K562 (cell line): ENCODE results near the gene FTSJ1. TPM values are rescaled to one million over a fixed set of nuclear protein-coding genes. Genes with fewer than 3 reads are reported as not detected.

Experiments
- ATAC-seq: fragments of 200-7000 bp; cut with Tn5 transposase; 3 replicates; pipeline ENCODE4 v1.9.1; 2020; ENCODE audit warnings: moderate library complexity
- BruUV-seq: library from RNA; stranded (reverse); fragments of 400-500 nt; replicated peaks from 2 replicates; lab custom pipeline; 2021; lab: Mats Ljungman, UMichigan
- CTCF ChIA-PET: fragments of 300-600 bp; formaldehyde crosslinking; extraction: SDS; loops from one replicate; lab custom pipeline; 2021; ENCODE audit warnings: low intra/inter-chr PET ratio; lab: Yijun Ruan, JAX
- POLR2A ChIA-PET: fragments of 300-600, 350-650 bp; sonication (Branson Sonifier 250); formaldehyde crosslinking; extraction: SDS; loops from one replicate; lab custom pipeline; 2021; ENCODE audit warnings: antibody characterized with exemption, inconsistent platforms; lab: Yijun Ruan, JAX
- DNase-seq, 4 experiments: peaks; one replicate each; pipeline versions ENCODE4 v3.0.0 to v3.0.0-alpha.2; 2011 to 2018; ENCODE audit warnings: low spot score in 3 of 4, mixed read lengths in 3 of 4; ENCODE audit errors: extremely low read depth in 1 of 4
- FAIRE-seq: peaks from 2 replicates; lab custom pipeline; 2011; peaks lifted over from hg19 to GRCh38; lab: Jason Lieb, UNC
- H2AFZ ChIP-seq: 2 replicates; pipeline ENCODE4 v1.6.0; 2011; ENCODE audit warnings: low read depth, low read length, control low read depth, inconsistent platforms
- H3K27ac ChIP-seq: fragments of 200-600 bp; 3 replicates; pipeline ENCODE4 v1.8.0; 2011; ENCODE audit warnings: low read depth, mild to moderate bottlenecking, control low read depth, inconsistent platforms, low read length, moderate library complexity, mixed read lengths; ENCODE audit errors: extremely low read depth
- H3K27me3 ChIP-seq, 2 experiments: fragments of 300-600 bp in 1 of 2; 2 replicates in 1 of 2; 3 replicates in 1 of 2; pipeline versions ENCODE4 v1.6.0 to v1.8.0; 2011; ENCODE audit warnings: inconsistent platforms in 2 of 2, low read length in 2 of 2, mild to moderate bottlenecking in 1 of 2, mixed read lengths in 1 of 2, moderate library complexity in 1 of 2; ENCODE audit not compliant: control insufficient read depth in 2 of 2, insufficient read depth in 2 of 2
- H3K36me3 ChIP-seq: fragments of 300-600 bp; 3 replicates; pipeline ENCODE4 v1.8.0; 2011; ENCODE audit warnings: mild to moderate bottlenecking, low read length, inconsistent platforms; ENCODE audit not compliant: control insufficient read depth, insufficient read depth
- H3K4me1 ChIP-seq, 2 experiments: fragments of 200-600 bp in 1 of 2; replicated peaks in 1 of 2; 2 replicates in 1 of 2; 3 replicates in 1 of 2; pipeline versions ENCODE4 v1.5.1 to v1.8.0; 2011; ENCODE audit warnings: inconsistent platforms in 2 of 2, low read length in 2 of 2, mild to moderate bottlenecking in 1 of 2, mixed read lengths in 1 of 2, moderate library complexity in 1 of 2; ENCODE audit not compliant: control insufficient read depth in 2 of 2, insufficient read depth in 2 of 2
- H3K4me2 ChIP-seq: 2 replicates; pipeline ENCODE4 v1.6.1; 2011; ENCODE audit warnings: low read length, control low read depth, inconsistent platforms, mixed read lengths; ENCODE audit not compliant: insufficient read depth
- H3K4me3 ChIP-seq: fragments of 200-600 bp; sonication (generic), shearing (Covaris generic); 2 replicates; pipeline ENCODE4 v1.5.1; 2016; ENCODE audit warnings: control low read depth, inconsistent platforms
- H3K79me2 ChIP-seq: fragments of 200-600 bp; 3 replicates; pipeline ENCODE4 v1.8.0; 2011; ENCODE audit warnings: low read length, inconsistent platforms; ENCODE audit not compliant: control insufficient read depth, insufficient read depth
- H3K9ac ChIP-seq, 2 experiments: 2 replicates each; pipeline versions ENCODE4 v1.6.0 to v1.6.1; 2011; ENCODE audit warnings: low read depth in 2 of 2, low read length in 2 of 2, control low read depth in 1 of 2, inconsistent platforms in 1 of 2, mild to moderate bottlenecking in 1 of 2, mixed read lengths in 1 of 2; ENCODE audit not compliant: insufficient read depth in 1 of 2
- H3K9me1 ChIP-seq: one replicate; pipeline ENCODE4 v1.6.0; 2011; ENCODE audit warnings: inconsistent platforms, mild to moderate bottlenecking, low read length, moderate library complexity; ENCODE audit not compliant: control insufficient read depth, insufficient read depth
- H3K9me3 ChIP-seq: replicated peaks from 2 replicates; pipeline ENCODE4 v1.5.1; 2011; ENCODE audit warnings: low read depth, low read length, inconsistent platforms; ENCODE audit not compliant: control insufficient read depth, insufficient read depth
- H4K20me1 ChIP-seq: replicated peaks from 2 replicates; pipeline ENCODE4 v1.6.1; 2011; ENCODE audit warnings: low read length, inconsistent platforms, mixed read lengths; ENCODE audit not compliant: control insufficient read depth, insufficient read depth
- KDM2B ChIP-seq: fragments of 250-450 bp; sonication (Bioruptor Pico); IDR thresholded peaks from 2 replicates; pipeline ENCODE4 v1.8.0; 2021; ENCODE audit warnings: mild to moderate bottlenecking, moderate library complexity
- MCM5 ChIP-seq: fragments of 450-650 bp; IDR thresholded peaks from 2 replicates; pipeline ENCODE4 v1.6.1; 2016; ENCODE audit warnings: low read depth
- MEIS2 ChIP-seq: fragments of 450-650 bp; IDR thresholded peaks from 2 replicates; pipeline ENCODE4 v1.6.1; 2014; ENCODE audit warnings: mild to moderate bottlenecking; ENCODE audit not compliant: partially characterized antibody
- NCOA4 ChIP-seq: fragments of 450-650 bp; IDR thresholded peaks from 2 replicates; pipeline ENCODE4 v1.6.1; 2018; ENCODE audit warnings: mild to moderate bottlenecking; ENCODE audit not compliant: partially characterized antibody
- NR2F6 ChIP-seq: fragments of 450-650 bp; formaldehyde crosslinking; IDR thresholded peaks from 2 replicates; pipeline ENCODE4 v1.4.0; 2020; ENCODE audit warnings: mild to moderate bottlenecking
- TSC22D4 ChIP-seq: fragments of 450-650 bp; IDR thresholded peaks from 2 replicates; pipeline ENCODE4 v1.6.1; 2016; ENCODE audit warnings: missing genetic modification characterization, missing biosample characterization, control low read depth
- ZNF121 ChIP-seq: sonication (generic); formaldehyde crosslinking; conservative IDR thresholded peaks from 2 replicates; pipeline ENCODE4 v1.8.0; 2022; ENCODE audit warnings: missing genetic modification reagents
- ZNF830 ChIP-seq: fragments of 250-450 bp; sonication (Bioruptor Pico); IDR thresholded peaks from 2 replicates; pipeline ENCODE4 v1.5.0; 2021; ENCODE audit warnings: mild to moderate bottlenecking
- WGBS: fragments of 100-300 bp; shearing (Covaris generic); methylation state at CpG from one replicate; pipeline ENCODE4 v1.1.6; 2016; ENCODE audit warnings: low coverage, mixed read lengths; ENCODE audit not compliant: insufficient coverage; ENCODE audit errors: missing lambda C conversion rate; 5-methylcytosine and 5-hydroxymethylcytosine counted together
- in situ Hi-C: fragments of 300-500 bp; cut with MboI; formaldehyde crosslinking; loops from 4 replicates; pipeline ENCODE4 v1.15.0; 2018; ENCODE audit warnings: inconsistent platforms, mixed read lengths
- intact Hi-C: fragments of 100-400 bp; cut with micrococcal nuclease; formaldehyde crosslinking; loops from 2 replicates; pipeline ENCODE4 v1.14.2; 2022
- polyA plus RNA-seq, 8 experiments: library from polyadenylated mRNA; depleted of rRNA in 4 of 8; stranded (reverse) in 5 of 8; unstranded in 3 of 8; fragments of >200 nt; fragmentation: Nextera tagmentation in 2 of 8; fragmentation: Illumina TruSeq in 1 of 8; extraction: Ambion mirVana in 2 of 8; extraction: Trizol in 1 of 8; gene quantifications; 2 replicates each; pipeline versions ENCODE4 v1.2.1 to v1.2.3, GENCODE V29; 2011 to 2014; ENCODE audit warnings: inconsistent platforms in 1 of 8, missing spikeins in 1 of 8
- total RNA-seq, 7 experiments: library from RNA; depleted of rRNA in 6 of 7; stranded (reverse); fragments of >200 nt in 6 of 7; fragmentation: Illumina TruSeq in 2 of 7; extraction: Trizol in 2 of 7; gene quantifications; 2 replicates each; pipeline versions ENCODE4 v1.2.1 to v1.2.3, GENCODE V29; 2011 to 2021; ENCODE audit warnings: low replicate concordance in 1 of 7
- TF ChIP-seq, protein P1 (sequence below), 2 experiments: IDR thresholded peaks in 1 of 2; conservative IDR thresholded peaks in 1 of 2; 2 replicates each; pipeline ENCODE4 v1.6.1; 2016; ENCODE audit warnings: low read depth in 2 of 2, mild to moderate bottlenecking in 1 of 2, missing compliant biosample characterization in 1 of 2, missing genetic modification characterization in 1 of 2, moderate library complexity in 1 of 2

The FTSJ1 gene
- total and polyA plus RNA-seq, 9 of the 15 experiments (the other 6 are each of a cell fraction or from before 2014, with no cell fraction given) = 12.2 to 95.6 (median 71.6) TPM

DNA sequence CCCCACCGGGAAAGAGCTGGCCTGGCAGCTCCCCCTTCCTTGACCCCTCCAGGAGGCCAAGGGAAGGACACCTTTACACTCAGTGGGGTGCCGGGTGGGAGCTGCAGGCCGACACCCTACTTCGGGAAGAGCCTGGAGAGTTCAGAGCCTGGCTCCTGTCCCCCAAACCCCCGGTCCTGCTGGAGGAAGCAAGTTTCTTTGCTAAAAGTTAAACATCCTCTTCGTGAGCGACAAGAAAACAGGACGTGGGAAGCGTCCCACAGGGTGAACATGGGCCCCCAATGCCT lies 2.4 kb upstream of the FTSJ1 start:
- H3K27ac ChIP-seq = no peak overlapping the region
- 63% methylated on average over 9 of the region's 9 CpGs for WGBS
- TF ChIP-seq MCM5 = no peak
- TF ChIP-seq NR2F6 = no peak
- TF ChIP-seq NCOA4 = no peak
- FAIRE-seq (no peak), ATAC-seq (no peak), DNase-seq (no peak)
- no peaks in the 10 kb centered on the region for H3K9me3 ChIP-seq
- CTCF ChIA-PET = interaction anchor here (0.6 to 0.7 kb wide), 2 partner anchors 21 to 35 kb away, joined by 3 read pairs; partner anchors contain the start of gene PORCN
- BruUV-seq = no TSS peak
- POLR2A ChIA-PET = no interaction called here
- intact Hi-C loops = no loop called here
- H3K4me1 ChIP-seq = peaks cover 25 to 43% of the 10 kb centered on the region in 2 experiments; a peak in 4 of 5 replicates
- no peak overlapping the region for H3K4me3 ChIP-seq
- H3K27me3 ChIP-seq = no peaks in the 10 kb centered on the region
- in situ Hi-C loops = no loop called here
- no peak overlapping the region for H2AFZ ChIP-seq
- H4K20me1 ChIP-seq = no peaks in the 10 kb centered on the region
- peaks cover 51% of the 10 kb centered on the region for H3K79me2 ChIP-seq
- H3K36me3 ChIP-seq = peaks cover 14% of the 10 kb centered on the region; the same call in 2 of the 3 replicates
- peaks cover 4% of the 10 kb centered on the region for H3K9me1 ChIP-seq
- peak overlapping the region in 1 of 2 experiments; percentile 56; a peak in 2 of 4 replicates for H3K9ac ChIP-seq
- H3K4me2 ChIP-seq = no peak overlapping the region

DNA sequence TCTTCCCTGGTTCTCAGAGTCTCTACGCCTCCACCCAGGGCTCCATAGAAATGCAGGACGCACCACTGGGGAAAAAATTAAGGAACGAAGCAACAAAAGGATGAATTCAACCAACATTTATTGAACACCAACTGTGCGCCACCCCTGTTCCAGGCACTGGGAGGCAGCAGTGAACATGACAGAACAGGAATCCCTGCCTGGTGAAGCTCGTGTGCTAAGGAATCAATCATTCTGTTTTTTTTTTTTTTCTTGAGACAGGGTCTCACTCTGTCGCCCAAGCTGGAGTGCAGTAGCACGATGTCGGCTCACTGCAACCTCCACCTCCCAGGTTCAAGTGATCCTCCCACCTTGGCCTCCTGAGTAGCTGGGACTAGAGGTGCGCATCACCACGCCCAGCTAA lies 1.9 kb upstream of the FTSJ1 start:
- H3K9ac ChIP-seq = 0 out of 4 replicates have a peak overlapping the region, but pooled peaks of 1 of the 2 experiments have one; percentile 5
- peaks cover 51% of the 10 kb centered on the region for H3K79me2 ChIP-seq
- ChIA-PET POLR2A (interaction anchor here (0.5 to 1.0 kb wide), 3 partner anchors 13 to 100 kb away, joined by 3 to 4 read pairs (median 3); partner anchors contain the start of gene RBM3), CTCF (interaction anchor here (0.6 to 0.7 kb wide), 2 partner anchors 21 to 35 kb away, joined by 3 read pairs; partner anchors contain the start of gene PORCN)
- no peaks in the 10 kb centered on the region for H3K27me3 ChIP-seq
- no peak overlapping the region for H3K27ac ChIP-seq
- no peaks in the 10 kb centered on the region for H4K20me1 ChIP-seq
- H3K36me3 ChIP-seq = peaks cover 19% of the 10 kb centered on the region; the same call in 2 of the 3 replicates
- 62% methylated on average over 7 of the region's 10 CpGs for WGBS
- in situ Hi-C loops = no loop called here
- no peak overlapping the region for H2AFZ ChIP-seq
- H3K9me3 ChIP-seq = no peaks in the 10 kb centered on the region
- DNase-seq (peak in 2 of 4 experiments; percentile 30 to 52), ATAC-seq (peak; percentile 13; the same call in 1 of the 3 replicates), FAIRE-seq (peak; percentile 64)
- no peak overlapping the region for H3K4me2 ChIP-seq
- no peak overlapping the region for H3K4me3 ChIP-seq
- peaks cover 25 to 43% of the 10 kb centered on the region in 2 experiments; a peak in 4 of 5 replicates for H3K4me1 ChIP-seq
- H3K9me1 ChIP-seq = peaks cover 4% of the 10 kb centered on the region
- intact Hi-C loops = no loop called here
- BruUV-seq = no TSS peak
- TF ChIP-seq KDM2B (CRISPR knock-in tag) (no peak), MEIS2 (peak; percentile 54), ZNF121 (CRISPR knock-in tag) (no peak), ZNF830 (CRISPR knock-in tag) (no peak), TSC22D4 (tag) (no peak)
- TF ChIP-seq, protein P1, sequence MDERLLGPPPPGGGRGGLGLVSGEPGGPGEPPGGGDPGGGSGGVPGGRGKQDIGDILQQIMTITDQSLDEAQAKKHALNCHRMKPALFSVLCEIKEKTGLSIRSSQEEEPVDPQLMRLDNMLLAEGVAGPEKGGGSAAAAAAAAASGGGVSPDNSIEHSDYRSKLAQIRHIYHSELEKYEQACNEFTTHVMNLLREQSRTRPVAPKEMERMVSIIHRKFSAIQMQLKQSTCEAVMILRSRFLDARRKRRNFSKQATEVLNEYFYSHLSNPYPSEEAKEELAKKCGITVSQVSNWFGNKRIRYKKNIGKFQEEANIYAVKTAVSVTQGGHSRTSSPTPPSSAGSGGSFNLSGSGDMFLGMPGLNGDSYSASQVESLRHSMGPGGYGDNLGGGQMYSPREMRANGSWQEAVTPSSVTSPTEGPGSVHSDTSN (CRISPR knock-in tag; IDR thresholded peaks at IDR 0.05; ENCODE audit: low read depth) = no peak
- TF ChIP-seq, protein P1 (tag; conservative IDR thresholded peaks at IDR 0.05; ENCODE audit: low read depth) = 0 out of 2 replicates have a peak, but pooled peaks have one; percentile 31
